Measurements from ENCODE around the gene NAALADL2.
"Not testable (repeated sequence)": the region's sequence is repeated elsewhere in the genome, so short reads cannot be mapped to it uniquely, and the experiment has no call there.

Gene NAALADL2

GRCh38 chr3:175336406-175337133, 477.4 kb downstream of the NAALADL2 start:
- DNase-seq, result no peak

DNA sequence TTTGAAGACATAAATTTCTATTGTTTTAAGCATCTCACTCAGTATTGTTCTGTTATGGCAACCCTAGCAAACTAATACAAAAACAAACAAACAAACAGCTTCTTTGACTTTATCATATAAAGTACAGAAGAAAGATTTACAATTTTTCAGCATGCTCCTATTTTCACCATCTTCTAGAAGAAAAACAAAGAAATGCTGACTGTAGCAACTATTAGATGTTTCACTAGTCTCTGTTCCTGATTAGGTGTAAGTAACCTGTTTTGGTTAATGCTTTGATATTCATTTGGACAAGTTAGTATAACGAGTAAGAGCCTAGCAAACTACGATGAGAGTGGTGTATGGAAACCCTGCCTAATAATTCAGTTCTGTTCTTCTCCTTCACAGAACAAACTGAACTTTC, 478.5 kb downstream of the NAALADL2 start:
- DNase-seq, result no peak

GRCh38 chr3:175338775-175339535, 479.8 kb downstream of the NAALADL2 start:
- DNase-seq, result no peak

GRCh38 chr3:175340338-175341015, 481.3 kb downstream of the NAALADL2 start:
- DNase-seq, result no peak

GRCh38 chr3:175342196-175342595, 483.1 kb downstream of the NAALADL2 start:
- DNase-seq, result no peak

DNA sequence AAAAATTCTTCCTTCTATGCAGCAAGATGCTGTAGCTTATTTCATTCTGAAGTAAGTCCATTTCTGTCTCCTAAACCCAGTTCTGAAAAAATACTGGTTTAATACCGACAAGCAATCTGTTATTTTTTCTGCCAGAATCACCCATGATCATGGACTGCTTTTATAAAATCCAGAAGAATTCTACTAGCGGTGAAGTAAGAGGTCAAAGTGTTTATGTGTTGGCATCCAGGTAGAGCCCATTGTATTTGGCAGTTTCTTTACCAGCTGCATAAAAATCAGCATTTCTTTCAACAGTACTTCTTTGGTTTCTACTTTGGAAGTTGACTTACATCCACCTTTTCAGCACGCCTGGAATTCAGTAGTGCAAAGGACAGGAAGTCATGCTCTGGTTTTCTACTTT, 484.8 kb downstream of the NAALADL2 start:
- no peak for DNase-seq

GRCh38 chr3:175346573-175347356, 487.6 kb downstream of the NAALADL2 start:
- peak; percentile 6 to 30 for DNase-seq

DNA sequence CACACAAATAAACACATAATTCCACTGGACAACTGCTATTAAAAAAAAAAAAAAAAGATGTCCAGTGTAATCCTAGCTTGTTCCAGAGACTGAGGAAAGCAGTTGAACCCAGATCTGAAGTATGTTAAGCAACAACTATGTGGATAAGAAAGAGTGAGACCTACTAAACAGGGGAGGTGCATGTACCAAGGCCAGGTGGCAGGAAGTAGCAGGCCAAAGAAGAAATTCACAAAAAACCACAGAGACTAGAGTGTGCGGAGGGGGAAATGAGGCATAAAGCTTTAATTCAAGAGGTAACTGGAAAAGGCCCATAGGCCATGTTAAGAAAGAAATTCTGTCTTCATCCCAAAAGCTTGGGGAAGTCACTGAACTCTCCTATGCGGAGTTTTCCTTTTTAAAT, 490.0 kb downstream of the NAALADL2 start:
- no peak for DNase-seq

DNA sequence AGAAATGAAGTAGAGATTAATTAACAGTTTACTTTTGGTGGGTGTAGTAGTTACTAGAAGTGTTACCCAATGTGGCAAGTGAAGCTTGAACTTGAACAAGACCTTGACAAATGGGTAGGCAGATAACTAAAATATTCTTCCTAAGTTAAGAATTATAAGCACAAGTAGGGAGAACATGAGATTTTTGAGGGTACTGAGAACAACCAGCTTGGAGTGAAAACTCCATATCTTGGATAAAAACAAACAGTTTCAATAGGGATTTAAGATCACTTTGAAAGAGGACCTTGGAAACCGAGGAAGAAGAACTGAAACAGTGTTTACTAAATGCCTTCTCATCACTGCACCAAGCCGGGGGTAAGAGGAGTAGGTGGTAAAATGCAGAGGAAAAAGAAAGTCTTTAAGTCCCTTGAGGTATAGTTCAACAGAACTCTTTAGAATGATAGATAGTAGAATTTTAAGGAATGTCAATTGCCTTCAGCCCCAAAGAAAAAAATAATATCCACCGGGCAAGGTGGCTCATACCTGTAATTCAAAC, 496.7 kb downstream of the NAALADL2 start:
- DNase-seq, result no peak

- no peak for DNase-seq
Measured at GRCh38 chr3:175356899-175357324, 497.8 kb downstream of the NAALADL2 start.

DNA sequence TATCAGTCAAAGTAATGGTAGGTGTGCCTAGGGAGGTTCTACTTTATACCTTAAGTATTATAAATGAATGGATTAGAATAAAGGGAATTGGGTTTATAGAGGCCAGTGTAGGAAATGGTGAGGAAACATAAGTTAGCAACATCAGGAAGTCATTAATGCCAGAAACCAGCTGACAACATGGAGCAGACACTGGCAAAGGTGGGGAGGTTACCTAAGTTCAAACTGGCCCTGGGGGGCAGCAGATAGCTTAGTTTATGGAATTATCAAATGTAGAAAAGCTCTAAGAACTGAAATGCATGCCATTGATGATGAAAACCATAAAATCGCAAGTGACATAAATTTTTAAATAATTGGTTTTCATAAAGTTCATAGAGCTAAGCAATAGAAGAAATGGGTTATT, 498.6 kb downstream of the NAALADL2 start:
- no peak for DNase-seq

DNA sequence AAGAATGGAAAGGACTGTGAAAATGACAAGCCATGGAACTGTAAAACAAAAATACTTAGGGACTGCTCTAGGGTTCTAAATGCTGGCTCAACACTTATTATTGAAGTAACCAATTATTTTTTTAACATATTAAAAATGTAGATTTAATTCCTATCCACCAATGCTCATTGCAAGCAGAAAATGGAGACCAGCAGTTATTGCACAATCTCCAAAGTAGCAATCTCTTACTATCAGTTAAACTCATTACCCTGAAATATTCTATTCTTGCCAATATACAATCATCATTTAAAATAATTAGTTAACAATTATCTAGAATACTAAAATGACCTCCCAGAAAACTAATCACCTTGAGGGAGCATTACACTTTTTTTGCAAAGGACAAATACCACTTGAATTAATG, 499.8 kb downstream of the NAALADL2 start:
- no peak for DNase-seq

- DNase-seq, result not testable (repeated sequence)
Measured at GRCh38 chr3:175370426-175370825, 511.3 kb downstream of the NAALADL2 start.

DNA sequence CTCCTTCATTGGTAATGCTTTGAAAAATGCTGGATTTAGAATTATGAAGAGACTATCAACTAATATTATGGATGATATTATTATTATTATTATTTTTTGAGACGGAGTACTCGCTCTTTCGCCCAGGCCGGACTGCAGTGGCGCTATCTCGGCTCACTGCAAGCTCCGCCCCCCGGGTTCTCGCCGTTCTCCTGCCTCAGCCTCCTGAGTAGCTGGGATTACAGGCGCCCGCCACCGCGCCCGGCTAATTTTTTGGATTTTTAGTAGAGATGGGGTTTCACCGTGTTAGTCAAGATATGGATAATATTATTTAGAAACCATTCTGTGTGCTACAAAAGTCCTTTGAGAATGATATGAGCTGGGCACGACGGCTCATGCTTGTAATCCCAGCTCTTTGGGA, 512.1 kb downstream of the NAALADL2 start:
- DNase-seq, result not testable (repeated sequence)

GRCh38 chr3:175374705-175375104, 515.6 kb downstream of the NAALADL2 start:
- no peak for DNase-seq

DNA sequence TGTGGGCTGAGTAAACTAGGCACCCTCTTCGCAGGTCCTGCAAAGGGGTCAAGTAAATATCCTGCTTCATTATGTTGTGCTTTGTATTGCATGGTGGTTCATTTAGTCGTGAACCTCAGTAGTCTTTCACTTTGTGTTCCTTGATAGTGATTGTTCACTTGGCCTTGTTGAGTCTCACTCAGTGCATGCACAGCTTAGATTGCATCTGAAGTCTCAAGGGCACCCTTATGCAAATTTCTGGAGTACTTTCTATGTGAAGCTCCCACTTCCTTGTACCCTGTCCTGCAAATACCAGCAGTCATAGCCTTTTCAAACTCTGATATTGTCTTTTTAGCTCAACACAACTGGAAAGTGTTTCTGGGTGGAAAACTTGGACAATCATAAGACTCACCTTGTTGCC, 519.2 kb downstream of the NAALADL2 start:
- DNase-seq, result no peak

DNA sequence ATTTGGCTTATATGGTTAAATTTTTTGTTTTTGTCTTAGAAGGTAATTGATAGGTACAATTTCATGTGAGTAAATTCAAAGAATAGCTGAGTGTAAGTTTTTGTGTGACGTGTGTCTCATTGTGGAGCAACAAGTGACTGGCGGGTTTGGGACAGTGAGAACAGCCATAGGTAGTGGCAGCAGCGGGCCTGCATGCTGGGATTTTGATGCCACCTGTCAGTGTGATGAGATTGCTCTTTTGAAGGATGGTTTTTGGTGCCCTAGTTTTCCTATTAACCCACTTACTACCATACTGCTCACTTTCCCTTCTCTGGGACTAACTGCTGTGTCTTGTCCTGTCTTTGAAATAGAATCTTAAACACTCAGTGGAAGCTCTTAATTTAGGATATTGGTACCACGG, 522.6 kb downstream of the NAALADL2 start:
- no peak for DNase-seq

DNA sequence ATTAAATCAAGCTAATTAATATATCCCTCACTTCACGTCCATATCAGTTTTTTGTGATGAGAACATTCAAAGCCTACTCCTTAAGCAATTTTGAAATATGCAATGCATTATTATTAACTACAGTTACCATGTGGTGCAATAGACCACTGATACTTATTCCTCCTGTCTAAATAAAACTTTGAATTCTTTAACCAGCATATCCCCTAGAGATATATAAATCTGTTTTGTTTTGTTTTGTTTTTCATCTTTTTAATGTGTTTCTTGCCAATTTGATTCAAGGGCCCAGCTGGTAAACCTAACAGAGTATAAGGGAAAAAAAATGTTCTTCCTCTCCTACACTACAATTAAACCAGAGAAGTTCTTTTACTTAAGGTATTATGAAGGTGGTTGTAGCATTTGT, 524.2 kb downstream of the NAALADL2 start:
- no peak for DNase-seq

GRCh38 chr3:175383813-175384212, 524.7 kb downstream of the NAALADL2 start:
- no peak for DNase-seq

- no peak for DNase-seq
Measured at GRCh38 chr3:175384569-175384968, 525.4 kb downstream of the NAALADL2 start.

GRCh38 chr3:175386630-175387029, 527.5 kb downstream of the NAALADL2 start:
- no peak for DNase-seq

- DNase-seq, result no peak
Measured at GRCh38 chr3:175389560-175389959, 530.4 kb downstream of the NAALADL2 start.

DNA sequence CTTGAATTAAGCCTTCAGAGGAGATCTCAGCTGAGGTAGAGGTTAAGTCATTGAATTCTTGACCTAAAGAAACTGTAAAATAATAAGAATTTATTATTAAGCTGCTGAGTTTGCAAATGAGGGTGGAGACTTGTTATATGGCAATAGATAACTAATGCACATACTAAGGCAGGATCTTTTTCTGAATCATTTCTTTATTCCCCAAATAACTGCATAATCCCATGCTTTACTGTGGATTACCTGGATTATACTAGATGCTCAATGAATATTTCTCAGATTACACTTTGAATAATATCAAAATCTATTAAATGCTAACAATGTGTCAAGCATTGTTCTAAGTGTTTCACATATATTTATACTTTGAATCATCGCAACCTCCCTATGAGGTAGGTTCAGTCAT, 532.5 kb downstream of the NAALADL2 start:
- no peak for DNase-seq

Data from hippocampal formation (tissue), 2 donors.